Naive thymus-derived CD4-positive, alpha-beta T cell (primary cell): Measurements from ENCODE around the gene SMYD3. TPM values are rescaled to one million over a fixed set of nuclear protein-coding genes. Genes with fewer than 3 reads are reported as not detected.

Experiments
- ATAC-seq: fragments of 150-1000 bp; cut with Tn5 transposase; 2 replicates; pipeline ENCODE4 v1.10.0; 2021; ENCODE audit warnings: mild to moderate bottlenecking, moderate library complexity
- CTCF ChIA-PET: fragments of 350-600 bp; sonication (Branson Sonifier 250); formaldehyde crosslinking; loops from one replicate; lab custom pipeline; 2021; ENCODE audit warnings: antibody characterized with exemption; lab: Charles Lee
- POLR2A ChIA-PET: fragments of 350-600 bp; sonication (Branson Sonifier 250); formaldehyde crosslinking; loops from one replicate; lab custom pipeline; 2021; ENCODE audit warnings: antibody characterized with exemption, inconsistent platforms; lab: Charles Lee
- DNase-seq, 9 donors: peaks; one replicate each; pipeline versions ENCODE4 v3.0.0 to v3.0.0-alpha.2; 2020 to 2022; ENCODE audit warnings: mixed read lengths in 1 of 9
- H3K27ac ChIP-seq: one replicate; pipeline ENCODE4 v1.7.0; 2013; ENCODE audit warnings: mild to moderate bottlenecking, low read depth, low read length, moderate library complexity
- H3K27me3 ChIP-seq, 2 donors: one replicate each; pipeline ENCODE4 v1.7.0; 2013; ENCODE audit warnings: low read length in 2 of 2, mild to moderate bottlenecking in 2 of 2, moderate library complexity in 2 of 2; ENCODE audit not compliant: control insufficient read depth in 2 of 2, insufficient read depth in 2 of 2
- H3K36me3 ChIP-seq, 3 experiments: 1 replicate in 2 of 3; 2 replicates in 1 of 3; pipeline ENCODE4 v1.7.0; 2013; ENCODE audit warnings: low read length in 3 of 3, mild to moderate bottlenecking in 3 of 3, moderate library complexity in 1 of 3; ENCODE audit not compliant: insufficient read depth in 3 of 3, control insufficient read depth in 2 of 3
- H3K4me1 ChIP-seq, 2 donors: one replicate each; pipeline ENCODE4 v1.7.0; 2013; ENCODE audit warnings: low read length in 2 of 2, mild to moderate bottlenecking in 2 of 2, moderate library complexity in 1 of 2; ENCODE audit not compliant: control insufficient read depth in 2 of 2, insufficient read depth in 2 of 2
- H3K4me3 ChIP-seq: 2 replicates; pipeline ENCODE4 v1.7.0; 2013; ENCODE audit warnings: mild to moderate bottlenecking, low read length
- H3K9me3 ChIP-seq, 3 experiments: 1 replicate in 2 of 3; 2 replicates in 1 of 3; pipeline ENCODE4 v1.7.0; 2013; ENCODE audit warnings: low read length in 3 of 3; ENCODE audit not compliant: control insufficient read depth in 2 of 3
- H3K27ac Mint-ChIP-seq, 9 donors: one replicate each; pipeline ENCODE4 v1.8.0; 2020 to 2022; ENCODE audit warnings: mixed read lengths in 9 of 9, mild to moderate bottlenecking in 8 of 9, moderate library complexity in 5 of 9, inconsistent platforms in 2 of 9
- H3K27me3 Mint-ChIP-seq, 5 donors: one replicate each; pipeline ENCODE4 v1.8.0; 2021 to 2022; ENCODE audit warnings: mixed read lengths in 5 of 5, mild to moderate bottlenecking in 1 of 5
- H3K36me3 Mint-ChIP-seq, 5 donors: one replicate each; pipeline ENCODE4 v1.8.0; 2020 to 2022; ENCODE audit warnings: mixed read lengths in 5 of 5, mild to moderate bottlenecking in 3 of 5, inconsistent platforms in 1 of 5
- H3K4me1 Mint-ChIP-seq, 7 donors: one replicate each; pipeline ENCODE4 v1.8.0; 2020 to 2022; ENCODE audit warnings: mixed read lengths in 7 of 7, mild to moderate bottlenecking in 3 of 7, inconsistent platforms in 1 of 7
- H3K4me3 Mint-ChIP-seq, 10 donors: one replicate each; pipeline ENCODE4 v1.8.0; 2020 to 2022; ENCODE audit warnings: mild to moderate bottlenecking in 10 of 10, mixed read lengths in 10 of 10, moderate library complexity in 6 of 10, inconsistent platforms in 2 of 10
- H3K9me3 Mint-ChIP-seq, 11 donors: one replicate each; pipeline ENCODE4 v1.8.0; 2020 to 2022; ENCODE audit warnings: mixed read lengths in 11 of 11, mild to moderate bottlenecking in 4 of 11, inconsistent platforms in 1 of 11, moderate library complexity in 1 of 11
- intact Hi-C, 2 donors: fragments of 100-400 bp; cut with micrococcal nuclease; formaldehyde crosslinking; loops; one replicate each; pipeline ENCODE4 v1.15.1; 2023
- polyA plus RNA-seq, 2 donors: library from polyadenylated mRNA; unstranded; fragments of 300-500 nt; fragmentation: Illumina TruSeq; gene quantifications; one replicate each; pipeline ENCODE4 v1.2.3, GENCODE V29; 2021
- total RNA-seq, 6 experiments: library from RNA in 5 of 6; stranded (reverse) in 5 of 6; gene quantifications; 1 replicate in 5 of 6; 2 replicates in 1 of 6; pipeline ENCODE4 v1.2.3 and lab custom pipeline; 2021 to 2026

SMYD3 gene
- total and polyA plus RNA-seq, 7 experiments from 2014 or later, result 19.5 to 28.6 (median 24.4) TPM

DNA sequence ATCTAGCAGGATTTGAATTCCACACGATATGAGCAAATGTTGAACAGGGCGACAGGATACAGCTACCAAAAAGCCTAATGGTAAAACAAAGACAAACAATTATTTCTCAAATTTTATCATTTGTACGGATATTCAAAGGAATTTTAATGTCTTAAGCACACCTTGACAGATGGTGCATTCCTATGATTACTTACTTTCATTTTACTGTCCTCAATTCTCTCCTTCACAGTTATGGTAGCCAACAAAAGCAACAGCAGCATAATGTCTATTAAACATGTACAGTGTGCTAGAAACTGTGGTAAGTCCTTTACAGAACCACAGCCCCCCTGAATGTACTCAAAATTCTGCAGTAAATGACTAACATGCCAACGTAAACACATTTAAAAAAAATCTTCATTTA, 365.8 kb downstream of the SMYD3 start:
- no peak overlapping the region for H3K4me3 Mint-ChIP-seq
- H3K27me3 Mint-ChIP-seq, result no peaks in the 10 kb centered on the region
- ChIA-PET POLR2A (no interaction called here), CTCF (no interaction called here)
- DNase-seq (no peak), ATAC-seq (no peak)
- Histone ChIP-seq H3K27ac (no peak overlapping the region), H3K27me3 (no peaks in the 10 kb centered on the region), H3K9me3 (no peaks in the 10 kb centered on the region), H3K36me3 (no peaks in the 10 kb centered on the region), H3K4me1 (no peaks in the 10 kb centered on the region), H3K4me3 (no peak overlapping the region)
- intact Hi-C loops, result loop anchor here in 1 of 2 donors (5.0 kb wide), 1 partner anchor 54 kb away; no protein-coding TSS in a partner anchor
- peaks cover 0 to 40% (median 14%) of the 10 kb centered on the region in 5 donors for H3K36me3 Mint-ChIP-seq
- peaks cover 0 to 2% (median 0%) of the 10 kb centered on the region in 7 donors for H3K4me1 Mint-ChIP-seq
- H3K9me3 Mint-ChIP-seq, result no peaks in the 10 kb centered on the region
- no peak overlapping the region for H3K27ac Mint-ChIP-seq

DNA sequence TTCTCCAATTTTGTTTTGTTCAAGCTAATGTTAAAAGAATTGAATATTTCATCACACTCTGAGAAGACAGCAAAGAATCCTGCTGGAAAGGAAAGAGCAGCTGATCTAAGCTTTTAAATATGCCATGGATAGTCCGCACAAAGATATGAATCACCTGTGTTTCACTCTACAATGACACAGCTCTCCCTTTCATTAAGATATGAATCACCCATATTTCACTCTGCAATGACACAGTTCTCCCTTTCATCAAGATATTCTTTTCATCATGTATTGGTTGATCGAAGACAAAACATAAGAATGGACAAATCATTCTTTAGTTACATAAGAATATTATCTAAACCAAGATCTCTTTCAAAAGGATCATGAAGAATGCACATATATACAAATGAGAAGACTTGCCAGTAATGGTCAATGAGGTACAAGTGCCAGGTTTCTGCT, 367.3 kb downstream of the SMYD3 start:
- CTCF ChIA-PET, result no interaction called here
- H3K4me1 Mint-ChIP-seq, result peaks cover 0 to 3% (median 0%) of the 10 kb centered on the region in 7 donors
- Histone ChIP-seq H3K27me3 (no peaks in the 10 kb centered on the region), H3K27ac (no peak overlapping the region), H3K4me1 (no peaks in the 10 kb centered on the region), H3K4me3 (no peak overlapping the region), H3K36me3 (no peaks in the 10 kb centered on the region), H3K9me3 (no peaks in the 10 kb centered on the region)
- DNase-seq (no peak), ATAC-seq (no peak)
- no peak overlapping the region for H3K4me3 Mint-ChIP-seq
- no peak overlapping the region for H3K27ac Mint-ChIP-seq
- intact Hi-C loops, result loop anchor here in 1 of 2 donors (5.0 kb wide), 1 partner anchor 52 kb away; no protein-coding TSS in a partner anchor
- POLR2A ChIA-PET, result no interaction called here
- H3K9me3 Mint-ChIP-seq, result no peaks in the 10 kb centered on the region
- H3K36me3 Mint-ChIP-seq, result peaks cover 0 to 32% (median 3%) of the 10 kb centered on the region in 5 donors
- H3K27me3 Mint-ChIP-seq, result no peaks in the 10 kb centered on the region

DNA sequence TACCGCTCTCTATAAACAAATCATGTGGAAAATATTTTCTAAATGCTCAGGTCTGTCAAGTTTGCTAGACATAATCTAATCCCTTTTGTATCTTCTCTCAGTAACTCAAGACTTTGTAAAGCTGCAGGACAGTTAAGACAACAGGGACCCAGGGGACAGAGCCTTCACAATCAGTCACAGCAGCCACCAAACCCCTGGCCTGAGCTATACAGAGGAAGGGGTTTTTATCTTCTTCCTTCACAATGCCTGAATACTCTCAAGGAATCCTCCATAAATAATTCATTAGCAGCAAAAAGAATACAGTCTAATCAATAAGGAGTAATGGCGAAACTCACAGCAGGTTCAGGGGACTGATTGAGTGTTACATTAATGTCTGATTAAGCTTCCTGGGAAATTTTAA, 368.3 kb downstream of the SMYD3 start:
- POLR2A ChIA-PET, result no interaction called here
- Histone ChIP-seq H3K27me3 (no peaks in the 10 kb centered on the region), H3K4me3 (no peak overlapping the region), H3K9me3 (no peaks in the 10 kb centered on the region), H3K36me3 (no peaks in the 10 kb centered on the region), H3K4me1 (no peaks in the 10 kb centered on the region), H3K27ac (no peak overlapping the region)
- intact Hi-C loops, result no loop called here
- H3K36me3 Mint-ChIP-seq, result peaks cover 0 to 29% (median 3%) of the 10 kb centered on the region in 5 donors
- no peaks in the 10 kb centered on the region for H3K27me3 Mint-ChIP-seq
- peaks cover 0 to 3% (median 0%) of the 10 kb centered on the region in 7 donors for H3K4me1 Mint-ChIP-seq
- no peak overlapping the region for H3K4me3 Mint-ChIP-seq
- H3K27ac Mint-ChIP-seq, result no peak overlapping the region
- ATAC-seq (no peak), DNase-seq (no peak)
- CTCF ChIA-PET, result no interaction called here
- no peaks in the 10 kb centered on the region for H3K9me3 Mint-ChIP-seq

DNA sequence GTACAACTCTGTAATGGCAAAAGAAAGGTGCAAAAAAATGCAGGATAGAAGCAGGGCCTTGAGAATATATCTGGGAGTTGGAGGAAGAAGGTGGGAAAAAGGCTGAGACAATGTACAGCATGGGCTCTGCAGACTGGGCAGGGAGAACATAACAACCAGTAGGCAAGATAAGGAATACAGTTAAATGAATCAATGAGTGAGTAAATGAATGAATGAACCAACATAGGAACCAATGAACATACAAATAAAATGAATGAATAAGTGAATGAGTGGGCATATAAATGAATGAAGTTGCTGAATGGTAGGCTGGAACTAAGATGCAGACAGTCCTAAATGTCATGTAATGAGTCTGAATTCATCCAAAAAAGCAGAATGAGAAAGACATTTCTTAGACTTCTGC, 370.6 kb downstream of the SMYD3 start:
- no peaks in the 10 kb centered on the region for H3K27me3 Mint-ChIP-seq
- H3K9me3 Mint-ChIP-seq, result no peaks in the 10 kb centered on the region
- H3K27me3 ChIP-seq, result no peaks in the 10 kb centered on the region
- no peaks in the 10 kb centered on the region for H3K36me3 ChIP-seq
- ATAC-seq (no peak), DNase-seq (no peak)
- POLR2A ChIA-PET, result no interaction called here
- peaks cover 0 to 23% (median 8%) of the 10 kb centered on the region in 5 donors for H3K36me3 Mint-ChIP-seq
- intact Hi-C loops, result no loop called here
- no peak overlapping the region for H3K4me3 Mint-ChIP-seq
- CTCF ChIA-PET, result no interaction called here
- H3K4me3 ChIP-seq, result no peak overlapping the region
- no peak overlapping the region for H3K27ac Mint-ChIP-seq
- no peaks in the 10 kb centered on the region for H3K9me3 ChIP-seq
- H3K4me1 Mint-ChIP-seq, result peaks cover 0 to 3% (median 0%) of the 10 kb centered on the region in 7 donors
- H3K4me1 ChIP-seq, result no peaks in the 10 kb centered on the region
- no peak overlapping the region for H3K27ac ChIP-seq

DNA sequence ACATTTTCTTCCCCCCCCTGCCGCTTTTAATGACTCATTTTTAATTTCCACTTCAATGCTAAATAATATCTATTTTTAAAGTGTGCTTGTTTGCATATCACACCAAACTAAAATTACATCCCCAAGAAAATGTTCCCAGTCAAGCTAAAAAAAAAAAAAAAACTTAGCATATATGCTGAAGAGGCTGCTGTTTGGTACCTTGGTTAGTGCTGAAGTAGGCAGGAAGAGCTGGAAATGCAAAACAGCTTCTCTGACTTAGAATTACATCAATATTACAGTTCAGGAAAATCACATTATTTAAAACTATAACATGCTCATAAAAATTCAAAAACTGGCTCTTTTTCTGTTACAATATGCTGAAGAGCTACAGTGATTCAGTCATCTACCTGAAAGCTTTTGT, 372.3 kb downstream of the SMYD3 start:
- ATAC-seq (no peak), DNase-seq (no peak)
- Histone ChIP-seq H3K27ac (no peak overlapping the region), H3K36me3 (no peaks in the 10 kb centered on the region), H3K4me1 (no peaks in the 10 kb centered on the region), H3K9me3 (no peaks in the 10 kb centered on the region), H3K27me3 (no peaks in the 10 kb centered on the region), H3K4me3 (no peak overlapping the region)
- H3K27ac Mint-ChIP-seq, result no peak overlapping the region
- H3K4me1 Mint-ChIP-seq, result peaks cover 0 to 3% (median 0%) of the 10 kb centered on the region in 7 donors
- H3K9me3 Mint-ChIP-seq, result no peaks in the 10 kb centered on the region
- no peak overlapping the region for H3K4me3 Mint-ChIP-seq
- H3K36me3 Mint-ChIP-seq, result peaks cover 0 to 25% (median 8%) of the 10 kb centered on the region in 5 donors
- no peaks in the 10 kb centered on the region for H3K27me3 Mint-ChIP-seq
- intact Hi-C loops, result no loop called here
- ChIA-PET POLR2A (no interaction called here), CTCF (interaction anchor here (1.0 kb wide), 1 partner anchor 11 kb away, joined by 3 read pairs; no protein-coding TSS in a partner anchor)

DNA sequence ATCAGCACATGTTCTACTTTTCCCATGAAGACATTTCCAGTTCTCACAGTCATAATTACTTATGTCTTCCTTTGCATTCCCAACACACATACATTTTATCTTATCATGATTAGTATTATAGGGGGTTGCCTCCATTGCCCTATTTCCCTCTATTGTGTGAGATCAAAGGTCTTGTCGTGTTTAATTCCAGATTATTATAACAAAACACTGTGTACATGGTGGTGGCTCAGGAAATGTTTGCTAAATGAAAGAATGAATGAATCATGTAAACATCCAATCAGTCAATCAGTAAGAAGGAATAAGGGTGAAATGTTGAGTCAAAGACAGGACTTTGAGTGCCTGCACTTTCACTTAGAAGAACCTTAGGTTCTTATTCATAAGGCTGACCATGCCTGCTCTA, 376.0 kb downstream of the SMYD3 start:
- ChIA-PET POLR2A (no interaction called here), CTCF (no interaction called here)
- Histone ChIP-seq H3K9me3 (no peaks in the 10 kb centered on the region), H3K4me3 (no peak overlapping the region), H3K27me3 (no peaks in the 10 kb centered on the region), H3K4me1 (no peaks in the 10 kb centered on the region), H3K36me3 (no peaks in the 10 kb centered on the region), H3K27ac (no peak overlapping the region)
- no peaks in the 10 kb centered on the region for H3K9me3 Mint-ChIP-seq
- no peak overlapping the region for H3K4me3 Mint-ChIP-seq
- DNase-seq, result no peak
- no peak overlapping the region for H3K27ac Mint-ChIP-seq
- peaks cover 0 to 29% (median 8%) of the 10 kb centered on the region in 5 donors for H3K36me3 Mint-ChIP-seq
- intact Hi-C loops, result no loop called here
- no peak for ATAC-seq
- no peaks in the 10 kb centered on the region for H3K27me3 Mint-ChIP-seq
- H3K4me1 Mint-ChIP-seq, result peaks cover 0 to under 1% (median 0%) of the 10 kb centered on the region in 7 donors

DNA sequence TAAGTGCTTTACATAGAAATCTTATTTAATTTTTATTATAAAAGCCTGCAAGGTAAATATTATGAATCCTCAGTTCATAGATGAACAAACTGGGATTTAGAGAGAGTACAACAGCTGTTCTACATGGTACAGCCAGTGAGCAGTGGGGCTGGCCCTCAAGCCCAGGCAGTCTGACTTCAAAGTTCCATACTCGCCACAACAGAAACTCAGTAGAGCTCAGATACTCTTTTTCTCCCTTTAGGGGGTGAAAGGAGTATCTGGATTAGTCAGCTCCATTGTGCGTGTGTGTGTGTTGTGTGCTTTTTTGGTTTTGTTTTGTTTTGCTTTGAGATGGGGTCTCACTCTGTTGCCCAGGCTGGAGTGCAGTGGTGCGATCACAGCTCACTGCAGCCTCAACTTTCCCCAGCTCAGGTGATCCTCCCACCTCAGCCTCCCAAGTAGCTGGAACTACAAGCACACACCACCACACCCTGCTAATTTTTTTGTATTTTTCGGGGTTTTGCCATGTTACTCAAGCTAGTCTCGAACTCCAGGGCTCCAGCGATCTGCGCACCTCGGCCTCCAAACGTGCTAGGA, 378.5 kb downstream of the SMYD3 start:
- no peaks in the 10 kb centered on the region for H3K27me3 ChIP-seq
- no peaks in the 10 kb centered on the region for H3K9me3 ChIP-seq
- POLR2A ChIA-PET, result no interaction called here
- H3K4me1 ChIP-seq, result no peaks in the 10 kb centered on the region
- intact Hi-C loops, result no loop called here
- Mint-ChIP-seq H3K27me3 (no peaks in the 10 kb centered on the region), H3K4me3 (no peak overlapping the region), H3K4me1 (no peaks in the 10 kb centered on the region), H3K36me3 (peaks cover 0 to 37% (median 13%) of the 10 kb centered on the region in 5 donors), H3K27ac (no peak overlapping the region), H3K9me3 (peaks cover 0 to 2% (median 0%) of the 10 kb centered on the region in 11 donors)
- H3K4me3 ChIP-seq, result no peak overlapping the region
- H3K27ac ChIP-seq, result no peak overlapping the region
- DNase-seq, result no peak
- no peak for ATAC-seq
- H3K36me3 ChIP-seq, result no peaks in the 10 kb centered on the region
- CTCF ChIA-PET, result interaction anchor here (0.6 kb wide), 1 partner anchor 578 kb away, joined by 4 read pairs; no protein-coding TSS in a partner anchor
